ENCODE data around the gene ZNF101.

The ZNF101 gene

DNA sequence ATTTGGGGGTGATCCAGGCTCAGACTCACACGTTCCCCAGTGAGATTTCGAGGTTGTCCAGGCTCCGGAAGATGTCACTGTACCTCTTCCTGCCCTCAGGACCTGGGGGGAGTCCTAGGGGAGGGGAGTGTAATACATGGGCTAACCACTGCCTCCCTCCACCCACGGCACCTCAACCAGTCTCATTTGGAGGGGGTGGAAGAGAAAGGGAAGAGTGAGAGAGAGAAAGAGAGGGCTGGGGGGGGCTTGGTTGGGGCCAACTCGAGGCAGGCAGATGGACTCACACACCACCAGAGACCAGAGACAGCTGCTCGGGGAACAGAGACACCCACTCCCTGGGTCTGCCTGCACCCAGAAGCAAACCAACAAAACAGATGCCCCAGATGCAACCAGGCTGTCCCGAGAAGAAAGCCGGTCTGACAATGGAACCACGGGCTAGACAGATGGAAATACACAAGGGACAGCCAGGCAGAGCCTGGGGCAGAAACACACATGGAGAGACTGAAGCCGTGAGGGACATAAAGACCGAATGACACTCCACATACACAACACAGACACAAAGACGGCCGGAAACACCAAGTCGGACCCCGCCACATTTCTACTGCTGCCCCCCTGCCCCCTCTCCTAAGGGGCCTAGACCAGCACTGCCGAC is 26.0 kb upstream of the ZNF101 start:
- peak; percentile 32 to 47 for DNase-seq

DNA sequence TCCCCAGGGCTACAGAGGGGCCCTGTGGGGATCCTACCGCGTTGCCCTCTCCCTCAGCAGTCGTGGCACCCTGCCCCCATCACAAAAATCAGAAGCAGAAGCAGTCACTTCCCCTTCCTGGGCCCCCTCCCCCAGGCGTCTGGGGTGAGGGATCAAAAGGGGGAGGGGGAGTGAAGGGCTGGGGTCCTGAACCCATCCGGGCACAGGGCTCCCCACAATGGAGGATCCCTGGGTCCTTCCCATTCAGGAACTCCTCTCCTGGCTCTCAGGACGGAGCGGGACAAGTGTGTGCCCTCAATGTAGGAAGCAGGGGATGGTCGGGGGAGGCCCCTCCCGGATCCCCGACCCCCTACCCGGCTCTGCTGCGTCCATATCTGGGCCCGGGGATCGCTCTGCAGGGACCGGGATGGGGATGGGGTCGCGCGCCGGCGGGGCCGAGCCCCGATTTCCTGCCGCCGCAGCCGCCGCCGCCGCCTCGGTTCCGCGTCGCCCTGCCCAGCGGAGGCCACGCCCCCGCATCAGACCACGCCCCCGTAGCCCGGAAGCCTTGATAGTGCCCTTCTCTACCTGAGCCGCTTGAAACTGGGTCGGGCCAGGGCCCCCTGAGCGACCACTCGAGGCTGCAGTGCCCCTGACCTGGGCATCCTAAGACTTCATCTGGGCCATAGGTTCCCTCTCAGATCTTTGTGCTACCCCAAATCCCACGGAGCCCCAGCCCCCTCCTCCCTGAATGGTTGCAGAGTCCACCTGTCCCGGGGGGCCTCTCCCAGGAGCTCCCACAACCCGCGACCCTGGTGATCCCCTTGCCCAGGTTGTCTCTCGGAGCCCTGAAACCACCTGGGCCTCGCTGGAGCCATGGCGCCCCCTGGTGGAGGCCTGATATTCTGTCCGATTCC is 25.2 kb upstream of the ZNF101 start, which contains the start of gene GMIP:
Gene GMIP (minus strand): TSS at position 500 of the 896 bp plus-strand sequence. CDS start 128 bp downstream, at position 372.
- DNase-seq, result peak; percentile 82 to 84

DNA sequence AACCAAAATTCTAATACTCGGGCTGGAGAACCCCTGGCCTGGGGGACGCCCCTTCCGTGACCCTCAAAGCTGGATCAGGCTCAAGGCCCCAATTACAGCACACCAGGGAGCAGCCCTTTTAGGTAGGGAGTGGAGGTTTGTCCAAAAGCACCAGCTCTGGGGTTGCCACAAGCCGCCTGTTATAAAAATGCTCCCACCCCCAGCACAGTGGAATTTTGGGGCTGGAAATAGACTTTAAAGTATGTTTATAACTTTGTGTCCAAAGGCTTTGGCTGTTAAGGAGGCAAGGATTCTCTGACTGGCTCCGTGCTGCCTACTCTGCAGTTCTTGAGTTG is 24.6 kb upstream of the ZNF101 start:
- DNase-seq, result no peak

DNA sequence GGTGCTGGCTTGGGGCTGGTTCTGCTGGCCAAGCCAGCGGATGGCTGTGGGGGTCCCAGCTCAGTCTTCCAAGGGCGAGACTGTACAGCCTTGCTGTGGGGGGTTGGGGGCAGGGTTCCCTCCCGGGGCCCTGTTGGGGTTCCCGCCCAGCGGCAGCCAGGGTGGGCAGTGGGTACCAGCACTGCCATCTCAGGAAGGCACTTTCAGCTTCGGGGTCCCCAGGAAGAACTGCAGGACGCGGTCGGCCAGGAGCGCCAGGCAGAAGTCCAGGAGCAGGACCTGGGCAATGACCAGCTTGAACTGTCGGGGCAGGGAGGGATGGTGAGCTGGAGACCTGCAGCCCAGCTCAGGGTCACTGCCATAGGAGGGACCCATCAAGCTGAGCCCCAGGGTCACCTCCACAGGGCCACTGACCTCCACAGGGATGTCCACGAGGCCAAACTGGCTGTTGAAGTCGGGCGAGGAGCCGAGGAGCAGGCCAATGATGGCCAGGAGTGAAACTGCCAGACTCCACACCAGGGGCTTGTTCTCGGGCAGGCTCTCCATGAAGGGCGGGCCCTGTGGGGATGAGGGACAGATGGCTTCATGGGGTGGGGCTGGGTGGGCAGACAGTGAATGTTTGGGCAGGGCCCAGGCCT is 23.3 kb upstream of the ZNF101 start:
- DNase-seq, result no peak

DNA sequence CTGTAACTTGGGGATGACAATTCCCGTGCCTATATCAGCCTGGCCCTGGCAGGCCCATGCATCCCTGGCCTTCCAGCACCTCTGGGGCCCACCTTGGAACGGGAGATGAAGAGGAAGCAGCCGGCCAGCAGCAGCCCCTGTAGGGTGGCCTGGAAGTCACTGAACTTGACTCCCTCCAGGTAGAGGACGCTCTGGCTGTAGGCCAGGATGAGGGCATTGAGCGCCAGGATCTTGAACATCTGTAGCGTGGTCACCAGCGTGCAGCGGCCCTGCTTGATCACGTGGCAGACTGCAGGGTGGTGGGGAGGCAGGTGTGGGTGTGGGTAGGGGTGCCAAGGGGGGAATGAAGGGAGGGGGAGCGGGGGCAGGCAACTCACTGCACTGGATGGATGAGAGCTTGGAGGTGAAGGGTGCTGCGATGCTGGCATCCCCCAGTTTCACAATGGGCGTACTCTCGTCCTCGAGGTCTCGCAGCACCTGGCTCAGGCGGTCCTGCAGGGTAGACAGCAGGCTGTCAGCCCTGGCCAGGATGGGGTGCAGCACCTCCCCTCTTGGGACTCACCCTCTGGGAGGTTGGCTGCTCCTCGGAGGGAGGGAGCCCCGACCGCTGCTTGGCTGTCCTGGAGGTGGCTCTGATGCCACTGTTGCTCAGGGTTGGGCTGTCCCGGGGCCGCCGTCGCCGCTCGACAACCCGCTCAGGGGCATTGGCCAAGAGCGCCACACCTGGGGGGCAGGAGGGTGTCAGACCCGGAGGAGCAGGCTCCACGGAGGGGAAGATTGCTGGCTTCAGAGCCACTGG is 21.4 kb upstream of the ZNF101 start:
- DNase-seq, result no peak

DNA sequence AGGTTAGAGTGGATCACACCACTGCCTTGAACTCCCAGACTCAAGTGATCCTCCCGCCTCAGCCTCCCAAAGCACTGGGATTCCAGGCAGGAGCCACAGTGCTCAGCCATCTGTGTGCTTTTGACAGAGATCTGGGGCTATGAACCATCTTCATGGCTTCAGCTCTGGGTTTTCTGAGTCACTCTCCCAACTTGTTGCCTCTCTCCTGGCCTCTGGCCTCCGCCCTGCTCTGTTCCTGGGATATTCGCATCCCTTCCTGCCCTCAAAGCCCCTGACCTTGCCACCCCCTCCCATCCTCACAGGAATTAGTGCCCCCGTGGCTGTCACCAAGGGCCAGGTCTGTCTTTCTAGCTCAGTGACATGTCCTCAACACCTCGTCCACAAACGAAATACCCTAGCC is 19.5 kb upstream of the ZNF101 start:
- DNase-seq, result no peak

DNA sequence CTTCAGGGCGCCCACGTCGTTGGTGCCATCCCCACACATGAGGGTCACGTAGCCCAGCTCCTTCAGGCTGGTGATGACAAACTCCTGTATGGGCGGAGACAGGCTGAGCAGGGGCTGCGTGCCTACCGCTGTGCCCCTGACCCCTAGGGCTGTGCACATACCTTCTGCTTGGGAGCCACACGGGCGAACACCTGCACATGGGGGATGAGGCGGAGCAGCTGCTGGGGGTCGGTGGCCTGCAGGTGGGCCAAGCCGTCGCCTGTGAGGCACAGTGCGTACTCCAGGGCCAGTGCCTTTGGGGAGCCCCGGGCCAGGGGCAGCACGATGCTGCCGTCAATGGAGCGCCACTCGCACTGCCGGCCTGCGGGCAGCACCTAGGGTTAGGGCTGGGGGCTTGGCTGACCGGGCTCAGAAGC is 19.1 kb upstream of the ZNF101 start:
- DNase-seq, result no peak

DNA sequence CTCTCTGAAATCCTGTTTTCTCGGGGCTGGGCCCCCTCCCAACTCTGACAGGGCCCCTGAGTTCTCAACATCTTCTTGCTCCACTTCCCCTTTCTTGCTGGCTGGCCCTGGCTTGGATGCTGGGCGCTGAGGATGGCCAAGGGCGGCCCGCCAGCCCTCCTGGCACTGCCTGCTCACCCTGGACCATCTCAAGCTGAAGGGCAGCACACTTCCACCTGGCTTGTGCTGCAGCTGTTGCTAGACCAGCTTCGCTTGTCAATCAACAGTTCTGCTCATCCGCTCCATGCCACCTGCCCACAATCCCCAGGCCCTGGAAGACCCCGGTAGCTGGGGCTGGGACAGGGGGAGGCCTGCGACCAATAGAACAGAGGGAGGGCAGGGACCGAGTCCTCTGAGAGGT is 18.3 kb upstream of the ZNF101 start:
- no peak for DNase-seq

DNA sequence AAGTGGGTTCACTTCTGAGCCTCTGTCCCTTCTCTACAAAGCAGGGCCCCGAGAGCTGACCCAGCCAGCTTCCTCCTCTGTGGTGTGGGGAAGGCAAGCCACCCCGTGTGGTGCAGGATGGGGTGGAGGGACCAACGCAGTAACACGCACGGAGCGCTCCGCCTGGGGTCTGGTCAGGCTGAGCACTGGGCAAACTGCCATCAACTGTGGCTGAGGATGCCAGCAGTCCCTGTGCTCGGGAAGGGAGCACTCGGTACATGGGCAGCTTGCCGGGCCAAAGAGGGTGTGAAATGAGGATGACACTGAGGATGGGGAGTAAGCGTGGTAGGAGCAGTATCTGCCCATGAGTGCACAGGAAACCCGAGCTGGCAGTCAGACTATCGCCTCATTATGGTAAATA is 17.6 kb upstream of the ZNF101 start:
- DNase-seq, result no peak

DNA sequence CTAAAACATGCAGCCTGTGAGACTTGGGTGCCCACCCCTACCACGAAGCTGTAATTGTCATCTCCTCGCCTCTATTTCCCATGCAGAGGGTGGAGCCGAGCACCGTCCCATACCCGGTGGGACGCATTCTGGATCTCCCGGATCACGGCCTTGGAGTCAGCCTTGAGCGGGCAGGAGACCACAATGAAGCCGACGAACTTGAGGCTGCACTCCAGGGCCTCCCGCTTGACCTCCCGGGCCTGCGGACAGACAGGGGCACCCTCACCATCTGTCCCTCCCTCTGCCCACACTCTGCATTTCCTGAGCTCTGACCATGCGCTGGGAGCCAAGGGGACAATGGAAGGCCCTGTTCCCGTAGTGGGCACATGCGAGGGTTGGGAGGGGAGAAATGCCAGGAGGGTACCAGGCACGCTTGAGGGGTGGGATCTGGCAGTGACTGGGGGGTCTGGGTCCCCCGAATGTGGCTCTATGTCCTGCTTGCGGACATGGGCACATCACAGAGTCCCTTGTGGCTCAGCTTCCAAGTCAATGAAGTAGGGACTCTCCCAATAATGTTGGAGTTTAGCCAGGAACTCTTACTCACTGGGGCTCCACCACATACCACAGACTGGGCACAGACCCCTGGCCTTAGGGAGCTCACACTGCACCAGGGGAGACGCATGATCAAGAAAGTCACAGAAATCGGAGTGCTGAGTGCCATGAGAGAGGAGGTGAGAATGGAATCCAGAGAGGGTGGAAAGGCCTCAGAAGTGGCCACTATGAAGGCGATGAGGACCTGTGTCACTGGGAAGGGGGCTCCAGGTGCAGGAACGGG is 15.9 kb upstream of the ZNF101 start:
- no peak for DNase-seq

DNA sequence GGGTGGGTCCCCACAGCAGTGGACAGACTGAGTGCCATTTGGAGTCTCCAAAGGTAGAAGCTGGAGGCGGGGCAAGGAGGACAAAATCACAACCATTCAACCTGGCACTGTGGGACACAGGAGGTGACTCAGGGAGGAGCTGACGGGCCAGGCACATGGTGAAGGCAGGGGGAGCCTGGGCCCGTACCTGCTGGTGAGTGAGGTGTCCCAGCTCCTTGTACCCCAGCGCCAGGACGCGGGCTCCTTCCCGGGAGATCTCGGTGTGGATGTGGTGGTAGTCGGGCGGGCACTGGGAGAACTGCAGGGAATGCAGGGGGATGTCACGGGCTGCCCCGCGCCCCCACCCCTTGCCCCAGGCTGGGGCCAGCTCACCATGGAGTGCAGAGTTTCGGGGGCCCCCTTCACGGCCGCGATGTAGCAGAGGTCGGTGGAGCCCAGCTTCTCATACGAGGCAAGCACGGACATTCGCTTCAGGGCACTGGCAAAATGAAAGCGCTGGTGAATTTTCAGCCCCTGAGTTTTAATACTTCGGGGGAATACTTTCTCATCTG is 15.0 kb upstream of the ZNF101 start:
- no peak for DNase-seq

DNA sequence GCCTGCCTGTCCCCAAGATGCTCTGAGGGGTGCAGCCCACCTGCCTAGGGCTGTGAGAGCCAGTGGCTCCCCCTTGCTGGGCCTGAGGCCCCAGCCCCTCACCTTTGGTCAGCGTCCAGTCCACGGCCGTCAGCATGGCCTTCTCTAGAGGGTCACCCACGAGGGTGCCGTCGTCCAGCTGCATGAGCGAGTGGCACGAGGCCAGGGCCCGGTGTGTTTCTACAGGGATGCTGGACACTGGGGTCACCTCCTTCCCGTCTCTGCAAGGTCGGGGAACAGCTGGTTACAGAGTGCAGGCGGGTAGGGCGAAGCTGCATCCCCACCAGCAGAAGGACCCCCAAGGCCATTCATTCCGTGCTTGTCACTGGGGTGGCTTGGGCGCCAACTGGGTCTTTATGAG is 14.2 kb upstream of the ZNF101 start:
- DNase-seq, result no peak

DNA sequence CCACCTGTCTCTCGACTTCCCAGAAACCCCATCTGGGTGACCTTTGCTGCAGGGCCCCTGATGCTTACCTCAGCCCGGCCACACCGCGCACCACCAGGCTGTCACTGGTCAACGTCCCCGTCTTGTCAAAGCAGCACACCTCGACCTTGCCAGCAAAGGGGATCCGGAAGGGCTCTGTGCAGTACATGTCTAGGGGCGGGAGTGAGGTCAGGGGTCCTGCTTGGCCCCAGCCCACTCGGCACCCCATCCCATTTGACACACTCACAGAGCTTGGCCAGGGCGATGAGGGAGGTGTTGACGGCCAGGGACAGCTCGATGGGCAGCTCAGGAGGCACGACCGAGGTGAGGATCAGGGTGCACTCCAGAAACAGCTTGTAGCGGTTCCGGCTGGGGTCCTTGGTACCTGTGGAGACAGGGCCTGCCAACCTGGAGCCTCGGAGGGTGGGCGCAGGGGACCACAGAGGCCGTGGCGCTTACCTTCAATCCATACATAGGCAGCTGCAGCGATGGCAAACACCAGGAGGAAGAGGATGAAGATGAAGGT is 13.5 kb upstream of the ZNF101 start:
- DNase-seq, result no peak

DNA sequence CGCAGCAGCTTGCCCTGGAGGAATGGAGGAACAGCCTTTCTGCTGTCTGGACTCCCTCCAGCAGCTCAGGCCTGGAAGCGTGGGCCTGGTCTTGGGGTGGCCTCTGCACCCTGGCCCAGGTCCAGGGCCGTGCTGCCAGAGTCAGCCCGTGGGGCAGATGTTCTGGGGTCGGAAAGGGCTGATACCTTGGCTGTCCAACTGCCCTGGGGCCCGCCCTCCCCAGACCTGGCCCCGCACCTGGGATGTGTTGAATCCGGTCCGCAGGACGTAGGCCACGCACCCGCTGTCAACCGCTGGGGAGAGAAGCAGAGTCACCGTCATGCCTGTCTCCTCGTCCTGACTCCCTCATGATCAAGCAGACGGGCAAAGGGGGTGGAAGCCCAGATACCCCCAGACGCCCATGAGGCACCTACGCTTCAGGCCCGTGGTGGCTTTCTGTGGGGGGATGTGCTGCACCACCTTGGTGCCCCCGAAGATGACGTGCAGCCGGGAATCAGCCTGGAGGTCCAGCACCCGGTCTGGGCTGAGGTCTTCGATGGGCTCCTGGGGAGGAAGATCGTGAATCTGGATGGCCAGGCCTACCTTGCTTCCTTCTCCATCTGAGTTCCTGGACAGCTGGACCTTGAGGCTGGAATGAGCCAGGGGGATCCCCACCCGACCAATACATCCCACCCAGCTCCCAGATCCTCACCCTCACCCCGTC is 12.8 kb upstream of the ZNF101 start:
- no peak for DNase-seq

DNA sequence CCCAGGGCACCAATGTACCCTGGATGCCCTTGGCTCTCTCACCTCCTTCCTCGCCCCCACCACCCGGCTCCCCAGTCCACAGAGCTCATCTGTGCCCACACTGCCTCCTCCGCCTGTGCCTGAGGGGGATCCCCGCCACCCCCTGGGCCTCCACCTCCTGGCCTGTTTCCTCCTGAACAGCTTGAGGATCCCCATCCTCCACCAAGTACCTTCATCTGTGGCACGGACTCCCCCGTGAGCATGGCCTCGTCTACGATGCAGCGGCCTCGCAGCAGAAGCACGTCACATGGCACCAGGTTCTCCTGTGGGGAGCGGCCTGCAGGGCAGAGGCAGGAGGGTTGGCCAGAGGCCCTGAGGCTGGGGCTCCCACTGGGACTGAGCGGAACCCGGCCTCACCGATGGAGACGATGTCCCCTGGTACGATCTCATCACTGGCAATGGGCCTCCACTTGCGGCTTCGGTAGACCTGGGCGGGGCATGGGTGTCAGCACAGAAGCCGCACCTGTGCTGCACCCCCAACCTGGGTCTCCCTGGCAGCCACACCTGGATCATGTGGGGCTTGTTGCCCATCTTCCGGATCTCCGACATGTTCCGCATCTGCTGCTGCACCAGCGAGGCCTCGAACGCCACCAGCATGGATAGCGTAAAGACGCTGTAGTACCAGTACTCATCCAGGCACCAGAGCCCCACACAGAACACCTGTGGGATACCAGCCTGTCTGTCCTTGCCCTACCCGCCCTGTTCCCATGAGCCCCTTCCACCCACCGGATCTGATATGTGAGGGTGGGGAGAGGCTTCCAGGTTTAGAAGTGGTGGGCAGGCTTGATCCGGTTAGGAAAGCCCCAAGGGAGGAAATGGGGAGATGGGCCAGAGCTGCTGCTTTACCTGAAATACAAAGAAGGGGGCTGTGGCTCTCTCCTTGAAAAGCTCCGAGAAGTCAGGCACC is 11.9 kb upstream of the ZNF101 start:
- DNase-seq, result no peak

DNA sequence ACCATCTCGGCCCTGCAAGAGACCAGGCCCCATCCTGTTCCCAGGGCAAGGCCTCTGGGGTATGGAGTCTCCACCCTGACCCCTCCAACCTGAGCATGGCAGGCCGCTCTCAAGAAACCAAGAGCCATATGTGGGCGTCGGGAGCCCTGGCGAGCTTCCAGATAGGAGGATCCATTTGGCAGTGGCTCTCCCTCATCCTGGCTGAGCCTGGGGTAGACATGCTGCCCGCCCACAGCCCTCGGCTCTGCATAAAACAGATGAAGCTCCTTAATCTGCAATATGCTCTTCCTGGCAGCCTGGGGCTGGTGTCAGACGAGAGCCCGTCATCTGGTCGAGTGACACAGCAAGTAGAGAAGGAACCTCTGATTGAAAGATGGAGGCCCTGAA is 11.2 kb upstream of the ZNF101 start:
- no peak for DNase-seq

DNA sequence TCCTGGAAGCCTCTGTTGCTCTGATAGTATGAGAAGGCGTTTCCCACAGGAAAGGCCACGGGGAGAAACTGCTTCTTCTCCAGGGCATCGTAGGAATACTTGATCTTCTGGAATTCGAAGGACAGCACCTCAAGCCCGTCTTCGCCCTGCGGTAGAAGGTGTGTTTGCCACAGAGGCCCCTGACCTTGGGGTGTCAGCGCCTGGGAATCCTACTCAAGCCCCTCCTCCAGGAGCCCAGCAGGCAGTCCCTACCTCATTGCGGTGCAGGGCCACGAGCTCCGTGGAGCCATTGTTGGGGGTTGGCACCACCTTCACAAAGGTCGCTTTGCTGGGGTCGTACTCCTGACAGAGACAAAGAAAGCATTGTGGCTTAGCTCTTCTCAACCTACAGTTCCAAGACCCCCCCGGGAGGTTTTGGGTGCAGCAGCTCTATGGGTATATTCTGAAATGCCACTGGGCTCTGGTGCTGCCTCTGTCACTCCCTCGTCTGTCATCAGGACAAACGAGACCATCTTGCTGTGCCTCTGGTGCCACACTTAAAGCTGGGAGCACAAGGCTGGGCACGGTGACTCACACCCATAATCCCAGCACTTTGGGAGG is 8.9 kb upstream of the ZNF101 start:
- no peak for DNase-seq

DNA sequence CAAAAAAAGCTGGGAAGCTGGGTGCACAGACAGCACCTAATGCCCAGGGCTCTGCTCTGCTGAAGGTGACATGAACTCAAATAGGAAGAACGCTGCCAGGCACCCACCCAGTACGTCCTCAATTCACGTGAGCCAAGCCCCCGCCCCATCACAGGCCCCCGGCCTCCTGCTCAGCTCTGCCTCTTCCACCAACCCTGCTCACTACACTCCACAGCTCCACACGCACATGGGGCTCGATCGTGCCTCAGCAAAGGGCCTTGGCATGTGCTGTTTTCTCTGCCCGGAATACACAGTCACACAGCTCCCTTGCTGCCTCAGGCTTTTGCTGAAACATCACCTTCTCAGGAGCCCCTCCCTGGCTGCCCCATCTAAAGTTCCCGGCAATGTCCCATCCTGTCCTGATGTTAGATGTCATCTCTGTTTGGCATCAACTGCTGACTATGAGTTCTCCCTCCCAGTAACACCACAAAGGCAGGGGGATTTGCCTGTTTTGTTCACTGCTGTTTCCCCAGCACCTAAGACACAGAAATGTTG is 7.4 kb upstream of the ZNF101 start:
- DNase-seq, result no peak

DNA sequence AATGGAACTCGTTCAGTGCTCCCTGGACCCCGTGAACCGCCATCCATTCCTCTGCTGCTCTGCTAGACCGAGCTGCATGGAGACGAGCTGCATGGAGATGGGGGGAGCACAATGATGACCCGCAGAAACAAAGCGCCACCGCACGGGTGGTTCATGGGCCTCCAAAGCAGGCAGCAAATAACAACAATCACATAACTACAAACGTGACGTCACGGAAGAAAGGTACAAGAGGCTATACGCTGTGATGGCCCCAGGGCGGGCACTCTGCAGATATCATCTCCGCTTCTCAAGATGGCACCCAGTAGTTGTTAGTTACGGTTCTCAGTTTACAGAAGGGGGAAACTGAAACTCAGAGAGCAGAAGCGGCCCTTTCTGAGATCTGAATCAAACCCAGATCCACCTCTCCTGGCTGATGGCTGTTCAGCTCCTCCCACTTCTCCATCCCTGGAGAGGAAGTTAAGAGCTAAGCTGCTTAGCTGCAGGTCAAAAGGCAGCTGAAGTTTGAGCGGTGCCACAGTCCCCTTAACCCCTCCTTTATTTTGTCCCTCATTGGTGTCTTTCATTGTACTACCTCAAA is 6.9 kb upstream of the ZNF101 start:
- DNase-seq, result no peak
